Esophagus muscularis mucosa (tissue), 4 donors: ENCODE data around the gene PCSK9.

ENCODE experiments used
- CTCF ChIP-seq, 3 experiments: fragments of 200-600 bp in 2 of 3; fragments of 450-650 bp in 1 of 3; sonication (generic) in 2 of 3; IDR thresholded peaks; one replicate each; pipeline ENCODE4 v1.5.1; 2017 to 2019; ENCODE audit warnings: antibody characterized with exemption in 3 of 3, mild to moderate bottlenecking in 2 of 3, moderate library complexity in 1 of 3
- EP300 ChIP-seq: sonication (generic); formaldehyde crosslinking; IDR thresholded peaks from one replicate; pipeline ENCODE4 v1.6.1; 2017; ENCODE audit warnings: antibody characterized with exemption
- POLR2A ChIP-seq: fragments of 450-650 bp; IDR thresholded peaks from one replicate; pipeline ENCODE4 v1.6.1; 2017; ENCODE audit warnings: antibody characterized with exemption, moderate library complexity, mild to moderate bottlenecking, low read depth

- TF ChIP-seq CTCF (IDR thresholded peaks at IDR 0.05) (no peak), POLR2A (no peak), EP300 (no peak)
Observed at GRCh38 chr1:55061706-55062321, 22.5 kb downstream of the PCSK9 start.
